ENCODE measurements around the gene HNRNPH1. TPM values are rescaled to one million over a fixed set of nuclear protein-coding genes. Genes with fewer than 3 reads are reported as not detected.
A peak's percentile ranks its signal among the peaks of the same experiment; 100 is the strongest.

The HNRNPH1 gene
- total and polyA plus RNA-seq, 5 experiments from 2014 or later = 97.0 to 1,897 (median 120) TPM

GRCh38 chr5:179609834-179610108 is 13.7 kb downstream of the HNRNPH1 start:
- DNase-seq = no peak
- ATAC-seq = no peak
- POLR2A ChIA-PET = interaction anchor here (4.9 kb wide), 1 partner anchor 12 kb away, joined by 51 read pairs; the partner anchor contains the start of gene HNRNPH1
- H3K9me3 Mint-ChIP-seq = no peaks in the 10 kb centered on the region
- H3K27ac Mint-ChIP-seq = peak overlapping the region in 9 of 10 donors; percentile 4 to 89 (median 54)
- H3K27me3 Mint-ChIP-seq = no peaks in the 10 kb centered on the region
- peaks cover 27 to 66% (median 61%) of the 10 kb centered on the region in 4 donors for H3K4me1 Mint-ChIP-seq
- peak overlapping the region in 4 of 10 donors; percentile 19 to 49 (median 26) for H3K4me3 Mint-ChIP-seq
- H3K36me3 Mint-ChIP-seq = peaks cover 5 to 84% (median 27%) of the 10 kb centered on the region in 3 donors

DNA sequence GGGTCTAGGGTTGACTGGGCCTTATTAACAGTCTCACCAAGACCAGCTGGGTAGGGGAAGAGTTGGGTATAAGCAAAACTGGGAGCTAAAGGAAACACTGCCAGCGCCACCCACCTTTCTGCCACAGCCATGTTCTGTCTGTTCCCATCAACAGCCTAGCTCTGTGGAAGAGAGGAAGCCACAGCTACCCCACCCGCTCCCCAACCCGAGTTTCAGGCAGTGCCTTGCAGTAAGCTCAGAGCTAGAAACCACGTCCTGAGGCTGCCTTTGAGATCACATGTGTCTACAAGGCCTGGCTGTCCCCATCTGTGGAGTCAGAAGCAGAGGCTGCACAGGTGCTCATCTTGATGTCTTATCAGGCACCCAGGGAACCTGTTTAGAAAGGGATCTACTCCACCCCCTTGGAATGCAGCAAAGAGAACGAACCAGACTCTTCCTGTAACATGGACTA is 15.3 kb downstream of the HNRNPH1 start:
- Mint-ChIP-seq H3K36me3 (peaks cover 0 to 77% (median 19%) of the 10 kb centered on the region in 3 donors), H3K4me1 (peaks cover 22 to 53% (median 49%) of the 10 kb centered on the region in 4 donors)

GRCh38 chr5:179607160-179607931 is 16.1 kb downstream of the HNRNPH1 start:
- H3K36me3 Mint-ChIP-seq = peaks cover 0 to 74% (median 11%) of the 10 kb centered on the region in 3 donors
- H3K9me3 Mint-ChIP-seq = no peaks in the 10 kb centered on the region
- peaks cover 20 to 47% (median 43%) of the 10 kb centered on the region in 4 donors for H3K4me1 Mint-ChIP-seq
- peak overlapping the region; percentile 10 to 91 (median 73) for H3K27ac Mint-ChIP-seq
- POLR2A ChIA-PET = interaction anchor here (1.2 to 4.9 kb wide), 4 partner anchors 10 to 230 kb away, joined by 3 to 51 read pairs (median 6); partner anchors contain the start of genes HNRNPH1 and RUFY1
- DNase-seq (no peak), ATAC-seq (peak; percentile 1 to 9)
- peak overlapping the region in 2 of 10 donors; percentile 22 to 26 for H3K4me3 Mint-ChIP-seq
- H3K27me3 Mint-ChIP-seq = no peaks in the 10 kb centered on the region

More for the DNA sequence above, 15.3 kb downstream of the HNRNPH1 start:
- Mint-ChIP-seq H3K4me3 (peak overlapping the region in 7 of 10 donors; percentile 18 to 67 (median 45)), H3K27ac (peak overlapping the region; percentile 33 to 91 (median 74)), H3K27me3 (no peaks in the 10 kb centered on the region), H3K9me3 (no peaks in the 10 kb centered on the region)
- peak in 8 of 10 donors; percentile 25 to 69 (median 48) for DNase-seq
- peak; percentile 49 to 88 for ATAC-seq
- POLR2A ChIA-PET = interaction anchor here (0.7 to 4.9 kb wide), 5 partner anchors 9 to 1598 kb away, joined by 3 to 51 read pairs (median 3); partner anchors contain the start of genes HNRNPH1 and RUFY1

DNA sequence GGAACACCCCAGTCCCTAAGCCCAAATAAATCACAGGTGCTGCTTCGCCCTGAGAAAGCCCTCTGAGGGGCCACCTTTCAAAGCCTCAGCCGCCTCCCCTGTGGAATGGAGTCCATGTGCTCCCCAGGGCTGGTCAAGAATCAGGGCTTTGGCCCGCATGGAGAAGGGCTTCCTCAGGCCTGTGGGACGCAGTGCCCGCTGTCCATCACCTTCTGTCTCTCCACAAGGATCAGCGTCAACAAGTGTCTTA is 16.6 kb downstream of the HNRNPH1 start:
- H3K4me1 Mint-ChIP-seq = peaks cover 18 to 44% (median 41%) of the 10 kb centered on the region in 4 donors
- no peaks in the 10 kb centered on the region for H3K27me3 Mint-ChIP-seq
- ATAC-seq = no peak
- DNase-seq = no peak
- peaks cover 0 to 75% (median 9%) of the 10 kb centered on the region in 3 donors for H3K36me3 Mint-ChIP-seq
- no peaks in the 10 kb centered on the region for H3K9me3 Mint-ChIP-seq
- peak overlapping the region in 1 of 10 donors; percentile 22 for H3K4me3 Mint-ChIP-seq
- H3K27ac Mint-ChIP-seq = peak overlapping the region in 6 of 10 donors; percentile 54 to 83 (median 60)
- POLR2A ChIA-PET = interaction anchor here (1.2 to 4.9 kb wide), 2 partner anchors 15 to 230 kb away, joined by 3 to 51 read pairs; partner anchors contain the start of gene HNRNPH1

DNA sequence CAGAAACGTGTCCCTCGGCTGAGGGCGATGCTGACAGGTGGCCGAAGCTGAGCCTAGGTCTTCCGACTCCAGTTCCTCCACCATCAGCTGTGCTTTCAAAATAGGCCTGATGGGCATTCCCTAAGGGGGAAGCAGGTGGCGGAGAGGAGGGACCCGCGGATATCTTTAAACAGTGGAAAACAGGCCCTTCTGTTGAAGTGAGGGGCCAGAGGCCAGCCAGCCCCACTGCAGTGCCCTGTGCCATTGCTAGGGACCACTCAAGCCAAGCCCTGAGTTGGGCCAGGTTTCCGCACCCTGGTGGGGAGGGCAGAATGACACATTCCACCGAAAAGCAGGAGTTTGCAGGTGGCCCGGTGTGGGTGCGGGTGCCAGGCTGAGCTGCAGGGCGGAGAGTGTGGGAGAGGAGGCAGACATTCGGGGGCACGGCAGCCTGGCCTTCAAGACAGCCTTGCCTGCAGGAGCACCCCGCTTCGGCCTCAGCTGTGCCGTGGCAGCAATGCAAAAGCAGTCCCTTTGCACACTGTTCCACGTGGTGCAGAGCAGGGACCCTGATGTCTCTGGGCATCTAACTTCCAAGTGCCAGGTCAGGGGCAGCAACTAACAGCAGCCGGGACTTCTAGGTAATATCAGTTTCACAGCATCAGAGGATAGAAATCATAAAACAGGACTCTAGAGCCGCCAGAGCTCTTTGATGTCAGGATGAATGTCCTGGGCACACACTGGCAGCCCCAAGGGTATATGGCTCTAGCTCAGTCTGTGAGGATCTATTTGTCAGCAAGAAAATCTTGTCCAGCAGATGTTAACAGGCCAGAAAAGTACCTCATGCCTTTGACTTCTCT is 17.2 kb downstream of the HNRNPH1 start:
- POLR2A ChIA-PET = interaction anchor here (1.2 to 4.9 kb wide), 3 partner anchors 8 to 231 kb away, joined by 3 to 51 read pairs (median 4); partner anchors contain the start of gene HNRNPH1
- peak overlapping the region in 6 of 10 donors; percentile 15 to 83 (median 56) for H3K27ac Mint-ChIP-seq

DNA sequence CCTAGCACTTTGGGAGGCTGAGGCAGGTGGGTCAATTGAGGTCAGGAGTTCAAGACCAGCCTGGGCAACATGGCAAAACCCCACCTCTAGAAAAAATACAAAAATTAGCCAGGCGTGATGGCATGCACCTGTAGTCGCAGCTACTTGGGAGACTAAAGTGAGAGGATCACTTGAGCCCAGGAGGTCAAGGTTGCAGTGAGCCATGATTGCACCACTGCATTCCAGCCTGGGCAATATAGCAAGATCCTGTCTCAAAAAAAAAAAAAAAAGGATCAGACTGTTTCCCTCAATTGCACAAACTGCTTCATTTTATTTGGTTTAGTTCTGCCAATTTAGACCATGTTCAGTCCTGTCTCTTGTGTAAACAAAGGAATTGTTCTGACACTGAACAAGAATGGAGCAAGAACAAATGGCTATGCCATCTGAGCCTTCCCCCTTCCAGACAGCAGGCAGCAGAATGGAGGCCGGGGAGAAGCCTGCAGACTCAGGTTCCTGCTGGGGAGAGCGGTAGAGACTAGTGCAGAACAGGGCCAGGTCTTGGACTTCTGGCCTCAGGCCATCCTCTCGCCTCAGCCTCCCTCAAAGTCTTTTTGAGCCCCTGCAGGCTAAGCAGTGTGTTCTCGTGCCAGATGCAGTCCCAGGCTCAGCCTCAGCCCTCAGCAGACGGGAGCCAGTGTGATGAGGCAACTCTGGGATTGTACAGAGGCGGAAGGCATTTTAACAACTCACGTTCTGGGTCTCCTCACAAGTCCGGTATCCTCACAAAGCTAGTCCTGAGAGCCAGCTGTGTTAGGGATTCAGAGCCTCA is 18.2 kb downstream of the HNRNPH1 start:
- Mint-ChIP-seq H3K4me1 (peaks cover 9 to 30% (median 28%) of the 10 kb centered on the region in 4 donors), H3K27me3 (no peaks in the 10 kb centered on the region), H3K36me3 (peaks cover 0 to 72% (median 9%) of the 10 kb centered on the region in 3 donors), H3K9me3 (no peaks in the 10 kb centered on the region), H3K27ac (peak overlapping the region in 5 of 10 donors; percentile 9 to 75 (median 57)), H3K4me3 (no peak overlapping the region)
- POLR2A ChIA-PET = interaction anchor here (1.1 to 4.9 kb wide), 3 partner anchors 9 to 16 kb away, joined by 3 to 51 read pairs (median 4); partner anchors contain the start of gene HNRNPH1
- ATAC-seq (no peak), DNase-seq (no peak)

More for the DNA sequence above, 17.2 kb downstream of the HNRNPH1 start:
- no peak for DNase-seq
- H3K27me3 Mint-ChIP-seq = no peaks in the 10 kb centered on the region
- peaks cover 0 to 75% (median 9%) of the 10 kb centered on the region in 3 donors for H3K36me3 Mint-ChIP-seq
- peaks cover 15 to 41% (median 37%) of the 10 kb centered on the region in 4 donors for H3K4me1 Mint-ChIP-seq
- ATAC-seq = no peak
- no peaks in the 10 kb centered on the region for H3K9me3 Mint-ChIP-seq
- H3K4me3 Mint-ChIP-seq = no peak overlapping the region

GRCh38 chr5:179603308-179603707 is 20.2 kb downstream of the HNRNPH1 start:
- peaks cover 0 to 71% (median 6%) of the 10 kb centered on the region in 3 donors for H3K36me3 Mint-ChIP-seq
- no peak overlapping the region for H3K27ac Mint-ChIP-seq
- no peak for DNase-seq
- peaks cover 3 to 15% (median 10%) of the 10 kb centered on the region in 4 donors for H3K4me1 Mint-ChIP-seq
- POLR2A ChIA-PET = interaction anchor here (1.1 kb wide), 1 partner anchor 8 kb away, joined by 3 read pairs; no protein-coding TSS in a partner anchor
- ATAC-seq = no peak
- no peaks in the 10 kb centered on the region for H3K9me3 Mint-ChIP-seq
- H3K27me3 Mint-ChIP-seq = no peaks in the 10 kb centered on the region
- no peak overlapping the region for H3K4me3 Mint-ChIP-seq

DNA sequence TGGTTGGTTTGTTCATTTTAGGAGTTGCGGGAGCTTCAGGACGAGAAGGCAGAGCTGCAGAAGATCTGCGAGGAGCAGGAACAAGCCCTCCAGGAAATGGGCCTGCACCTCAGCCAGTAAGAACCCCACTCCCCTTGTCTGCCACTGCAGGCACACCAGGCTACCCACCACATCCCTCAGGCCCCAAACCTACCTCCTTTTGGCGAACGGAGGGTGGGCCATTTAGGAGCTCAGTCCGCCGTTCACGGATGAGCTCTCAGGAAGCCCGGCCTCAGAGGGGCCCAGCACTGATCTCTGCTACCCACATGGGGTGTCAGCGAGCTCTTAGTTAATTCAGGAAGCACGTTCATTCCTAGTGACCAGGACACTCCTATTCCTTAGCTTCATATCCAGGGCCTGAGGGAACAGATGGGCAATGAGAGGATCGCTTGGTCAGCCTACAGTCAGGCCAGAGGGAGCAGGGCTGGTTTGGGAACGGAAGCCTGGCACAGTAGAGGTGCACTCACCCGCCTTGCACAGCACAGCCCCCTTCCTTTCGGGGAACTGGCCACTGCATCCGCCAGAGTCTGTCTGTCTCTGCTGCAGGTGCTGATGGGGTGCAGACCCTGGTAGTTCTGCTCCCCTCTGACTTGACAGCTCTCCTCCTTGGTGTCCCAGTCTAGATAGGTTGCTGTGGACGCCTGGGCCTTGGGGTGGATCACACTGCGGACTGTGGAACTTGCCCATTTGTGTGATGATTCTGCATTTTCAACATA is 21.4 kb downstream of the HNRNPH1 start:
- H3K9me3 Mint-ChIP-seq = no peaks in the 10 kb centered on the region
- no peaks in the 10 kb centered on the region for H3K27me3 Mint-ChIP-seq
- POLR2A ChIA-PET = interaction anchor here (0.7 to 0.8 kb wide), 2 partner anchors 19 to 278 kb away, joined by 3 to 5 read pairs; no protein-coding TSS in a partner anchor
- H3K4me3 Mint-ChIP-seq = no peak overlapping the region
- peaks cover 0 to 79% (median 6%) of the 10 kb centered on the region in 3 donors for H3K36me3 Mint-ChIP-seq
- no peak for DNase-seq
- peaks cover 2% of the 10 kb centered on the region in 4 donors for H3K4me1 Mint-ChIP-seq
- H3K27ac Mint-ChIP-seq = peak overlapping the region in 1 of 10 donors; percentile 29
- ATAC-seq = no peak

DNA sequence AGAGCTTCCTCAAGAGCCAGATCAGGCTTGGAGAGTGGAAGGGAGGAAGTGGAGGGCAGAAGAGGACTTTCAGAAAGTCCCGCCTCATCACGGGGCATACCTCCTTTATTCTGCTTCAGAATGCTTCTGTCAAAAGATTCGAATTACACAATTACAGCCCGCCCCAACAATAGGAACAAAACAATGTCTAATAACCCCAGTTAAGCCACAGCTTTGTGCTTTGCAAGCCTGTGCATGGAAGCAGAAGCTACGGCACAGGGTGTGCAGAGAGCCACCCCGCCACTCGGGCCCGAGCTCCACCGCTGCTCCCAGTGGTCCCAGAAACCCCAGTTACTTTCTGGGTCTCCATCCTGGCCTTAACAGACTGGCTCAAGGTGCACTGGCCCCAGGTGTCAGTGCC is 23.5 kb downstream of the HNRNPH1 start:
- ATAC-seq (no peak), DNase-seq (no peak)
- peaks cover 0 to 80% (median 14%) of the 10 kb centered on the region in 3 donors for H3K36me3 Mint-ChIP-seq
- H3K27me3 Mint-ChIP-seq = no peaks in the 10 kb centered on the region
- POLR2A ChIA-PET = interaction anchor here (0.5 to 0.8 kb wide), 2 partner anchors 24 to 1036 kb away, joined by 3 read pairs; partner anchors contain the start of gene HNRNPH1
- no peak overlapping the region for H3K4me3 Mint-ChIP-seq
- H3K9me3 Mint-ChIP-seq = no peaks in the 10 kb centered on the region
- no peak overlapping the region for H3K27ac Mint-ChIP-seq
- peaks cover 0 to 2% (median 0%) of the 10 kb centered on the region in 4 donors for H3K4me1 Mint-ChIP-seq

DNA sequence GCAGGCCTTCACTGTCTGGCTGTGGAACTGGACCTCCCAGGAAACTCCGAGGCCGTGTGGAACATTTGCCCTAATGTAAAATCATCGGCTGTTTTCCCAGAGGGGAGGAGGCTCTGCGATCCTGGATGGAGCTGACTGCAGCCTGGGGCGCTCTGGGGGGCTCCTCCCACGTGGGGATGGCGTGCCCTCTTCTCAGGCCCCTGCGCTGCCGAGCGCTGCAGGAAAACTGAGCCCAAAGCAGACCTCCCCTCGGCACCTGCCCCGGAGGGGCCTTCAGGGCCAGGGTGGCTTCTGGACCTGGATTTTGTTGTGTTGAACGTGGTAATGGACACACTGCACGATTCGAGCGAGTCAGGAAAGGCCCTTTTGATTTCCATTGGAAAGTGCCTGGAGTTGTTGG is 23.9 kb downstream of the HNRNPH1 start:
- H3K36me3 Mint-ChIP-seq = peaks cover 0 to 84% (median 17%) of the 10 kb centered on the region in 3 donors
- POLR2A ChIA-PET = no interaction called here
- ATAC-seq (no peak), DNase-seq (no peak)
- H3K4me1 Mint-ChIP-seq = peaks cover 0 to 2% (median 0%) of the 10 kb centered on the region in 4 donors
- H3K9me3 Mint-ChIP-seq = no peaks in the 10 kb centered on the region
- H3K4me3 Mint-ChIP-seq = no peak overlapping the region
- no peak overlapping the region for H3K27ac Mint-ChIP-seq
- H3K27me3 Mint-ChIP-seq = no peaks in the 10 kb centered on the region

DNA sequence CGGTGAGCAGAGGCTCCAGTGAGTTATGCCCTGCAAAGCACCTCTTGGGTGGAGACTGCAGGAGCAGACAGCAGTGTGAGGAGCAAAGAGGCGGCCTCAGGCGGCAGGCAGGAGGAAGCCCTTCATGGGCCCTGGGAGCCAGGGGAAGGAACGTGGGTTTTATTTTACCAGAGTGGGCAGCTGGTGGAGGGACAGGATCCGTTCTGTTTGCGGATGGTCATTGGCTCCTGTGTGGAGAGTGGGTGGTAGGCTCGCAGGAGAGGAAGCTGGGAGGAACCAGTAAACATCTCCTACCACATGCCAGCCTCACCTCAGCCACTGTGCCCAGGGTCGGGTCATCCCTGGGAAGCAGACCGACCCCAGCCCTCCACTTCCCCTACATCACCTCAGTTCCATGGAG is 24.4 kb downstream of the HNRNPH1 start:
- Mint-ChIP-seq H3K4me1 (peaks cover 0 to 2% (median 0%) of the 10 kb centered on the region in 4 donors), H3K4me3 (no peak overlapping the region), H3K9me3 (no peaks in the 10 kb centered on the region), H3K36me3 (peaks cover 0 to 82% (median 17%) of the 10 kb centered on the region in 3 donors), H3K27ac (peak overlapping the region in 3 of 10 donors; percentile 22 to 34 (median 28)), H3K27me3 (no peaks in the 10 kb centered on the region)
- no peak for DNase-seq
- POLR2A ChIA-PET = no interaction called here
- ATAC-seq = no peak

Data from naive thymus-derived CD8-positive, alpha-beta T cell (primary cell).